Subcutaneous adipose tissue (tissue), 4 donors: ENCODE results near the gene FAM53B. TPM values are rescaled to one million over a fixed set of nuclear protein-coding genes. Genes with fewer than 3 reads are reported as not detected.

Experiments used
- small RNA-seq: library from RNA; depleted of rRNA; stranded (forward); fragments of <200 nt; gene quantifications from one replicate; pipeline ENCODE3, GENCODE V24; 2016
- total RNA-seq, 4 donors: library from RNA; depleted of rRNA; stranded (reverse); fragments of >200 nt; gene quantifications; one replicate each; pipeline ENCODE4 v1.1.0, GENCODE V29; 2016
- TF ChIP-seq, protein P1 (sequence below): fragments of 450-650 bp; IDR thresholded peaks from one replicate; pipeline ENCODE4 v1.5.1; 2016; ENCODE audit warnings: low read depth, mild to moderate bottlenecking, control low read depth, antibody characterized with exemption, moderate library complexity

FAM53B gene
- total RNA-seq, 4 donors from 2014 or later, result 13.5 to 39.2 (median 29.5) TPM

GRCh38 chr10:124575107-124576035 lies 168.8 kb downstream of the FAM53B start:
- TF ChIP-seq, protein P1, sequence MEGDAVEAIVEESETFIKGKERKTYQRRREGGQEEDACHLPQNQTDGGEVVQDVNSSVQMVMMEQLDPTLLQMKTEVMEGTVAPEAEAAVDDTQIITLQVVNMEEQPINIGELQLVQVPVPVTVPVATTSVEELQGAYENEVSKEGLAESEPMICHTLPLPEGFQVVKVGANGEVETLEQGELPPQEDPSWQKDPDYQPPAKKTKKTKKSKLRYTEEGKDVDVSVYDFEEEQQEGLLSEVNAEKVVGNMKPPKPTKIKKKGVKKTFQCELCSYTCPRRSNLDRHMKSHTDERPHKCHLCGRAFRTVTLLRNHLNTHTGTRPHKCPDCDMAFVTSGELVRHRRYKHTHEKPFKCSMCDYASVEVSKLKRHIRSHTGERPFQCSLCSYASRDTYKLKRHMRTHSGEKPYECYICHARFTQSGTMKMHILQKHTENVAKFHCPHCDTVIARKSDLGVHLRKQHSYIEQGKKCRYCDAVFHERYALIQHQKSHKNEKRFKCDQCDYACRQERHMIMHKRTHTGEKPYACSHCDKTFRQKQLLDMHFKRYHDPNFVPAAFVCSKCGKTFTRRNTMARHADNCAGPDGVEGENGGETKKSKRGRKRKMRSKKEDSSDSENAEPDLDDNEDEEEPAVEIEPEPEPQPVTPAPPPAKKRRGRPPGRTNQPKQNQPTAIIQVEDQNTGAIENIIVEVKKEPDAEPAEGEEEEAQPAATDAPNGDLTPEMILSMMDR, result no peak

GRCh38 chr10:124574456-124575070 lies 169.6 kb downstream of the FAM53B start:
- TF ChIP-seq, protein P1, result no peak

DNA sequence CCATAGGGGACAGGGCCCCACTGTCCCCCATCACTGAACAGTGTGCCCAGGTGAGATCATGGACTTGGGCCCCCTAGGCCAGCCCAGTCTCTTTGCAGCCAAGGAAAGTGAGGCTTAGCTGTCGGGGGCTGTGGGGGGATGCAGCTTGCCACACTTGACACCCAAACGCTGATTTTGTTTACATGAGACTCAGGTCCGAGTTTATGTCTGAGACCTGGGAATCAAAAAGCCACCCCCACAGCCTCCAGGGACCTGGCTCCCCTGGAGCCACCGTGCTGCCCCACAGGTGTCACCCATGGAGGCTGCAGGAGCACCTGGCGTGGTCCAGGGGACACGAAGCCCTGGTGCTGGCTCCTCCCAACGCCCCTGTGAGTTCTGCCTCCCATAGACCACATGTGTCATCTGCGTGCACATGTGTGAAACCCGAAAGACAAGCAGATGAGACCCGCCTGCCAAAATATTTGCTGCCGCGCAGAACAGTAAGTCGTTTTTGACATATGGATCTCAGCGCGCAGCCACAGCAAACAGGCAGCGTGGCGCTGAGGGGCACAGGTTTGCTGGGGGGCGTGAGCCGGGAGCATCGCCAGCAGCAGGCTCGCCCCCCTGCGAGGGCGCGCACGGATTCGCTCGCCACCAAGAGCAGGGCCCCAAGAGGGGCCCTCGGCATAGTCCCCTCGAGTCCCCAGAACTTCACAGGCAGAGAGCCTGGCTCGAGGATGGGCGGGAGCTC lies 170.3 kb downstream of the FAM53B start:
- TF ChIP-seq, protein P1, result no peak

GRCh38 chr10:124572751-124573150 lies 171.4 kb downstream of the FAM53B start:
- TF ChIP-seq, protein P1, result no peak

DNA sequence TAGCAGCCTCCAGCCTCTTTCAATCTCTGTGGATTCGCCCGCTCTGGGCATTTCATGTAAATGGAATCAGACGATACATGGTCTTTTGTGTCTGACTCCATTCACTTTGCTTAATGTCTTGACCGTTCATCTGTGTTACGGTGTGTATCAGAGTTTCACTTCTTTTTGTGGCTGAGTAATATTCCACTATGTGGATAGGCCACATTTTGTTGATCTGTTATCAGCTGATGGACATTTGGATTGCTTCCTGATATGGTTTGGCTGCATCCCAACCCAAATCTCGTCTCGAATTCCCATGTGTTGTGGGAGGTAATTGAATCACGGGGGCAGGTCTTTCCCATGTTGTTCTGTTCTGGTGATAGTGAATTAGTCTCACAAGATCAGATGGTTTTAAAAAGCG lies 173.5 kb downstream of the FAM53B start:
- TF ChIP-seq, protein P1, result no peak

DNA sequence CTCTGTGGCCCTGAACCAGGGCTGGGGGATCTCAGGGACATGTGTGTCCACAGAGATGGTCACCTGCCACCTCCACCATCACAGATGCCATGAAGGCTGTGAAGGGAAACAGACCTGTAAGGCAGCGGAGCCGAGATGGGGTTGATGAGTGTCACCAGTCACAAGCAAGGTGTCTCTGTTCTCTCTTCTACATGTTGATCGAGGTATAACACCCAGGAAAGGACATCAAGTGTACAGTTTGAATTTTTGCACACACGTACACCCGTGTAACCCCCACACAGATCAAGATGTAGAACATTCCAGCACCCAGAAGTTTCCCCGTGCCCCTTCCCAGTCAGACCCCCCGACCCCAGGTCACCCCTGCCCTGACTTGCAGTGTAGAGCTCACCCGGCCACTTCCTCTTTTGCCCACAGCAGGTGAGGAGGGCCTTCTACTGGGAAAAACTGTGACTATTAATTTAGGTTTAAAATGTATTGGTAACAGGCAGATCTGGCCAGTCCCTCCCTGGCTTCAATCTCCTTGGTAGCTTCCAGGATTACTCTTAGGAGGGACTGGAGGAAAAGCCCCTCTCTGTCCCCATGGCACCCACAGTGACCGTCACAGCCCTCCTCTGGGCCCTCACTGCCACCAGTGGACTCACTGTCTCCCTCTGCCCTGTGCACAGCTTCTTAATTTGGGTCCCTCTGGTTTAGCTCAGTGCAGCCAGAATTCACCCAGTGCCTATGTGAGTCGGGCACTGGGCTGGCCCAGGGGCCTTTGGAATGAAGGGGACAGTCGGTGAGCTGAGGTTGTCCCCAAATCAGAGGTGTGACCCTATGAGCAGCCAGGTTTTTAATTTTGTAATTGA lies 174.3 kb downstream of the FAM53B start:
- TF ChIP-seq, protein P1, result no peak

Small RNA genes lying within 50 kb of the gene (small RNA-seq; reads per million reads assigned to genes)
- gene RF00019, result 0.49 reads per million

Other genes starting within 250 kb of the FAM53B start
- gene EEF1AKMT2, start 47.5 kb upstream of the FAM53B start, total RNA-seq, result 10 to 100 TPM; 11.3 to 28.4 (median 17.8) TPM
- 10 to 100 TPM; 11.9 to 19.2 (median 12.8) TPM for gene ABRAXAS2, start 57.4 kb upstream of the FAM53B start, total RNA-seq
- 10 to 100 TPM; 35.5 to 44.7 (median 37.4) TPM for gene ZRANB1, start 197.7 kb upstream of the FAM53B start, total RNA-seq